ENCODE results near the gene RANBP3.
"Not testable (repeated sequence)": the region's sequence is repeated elsewhere in the genome, so short reads cannot be mapped to it uniquely, and the experiment has no call there.

Gene RANBP3

DNA sequence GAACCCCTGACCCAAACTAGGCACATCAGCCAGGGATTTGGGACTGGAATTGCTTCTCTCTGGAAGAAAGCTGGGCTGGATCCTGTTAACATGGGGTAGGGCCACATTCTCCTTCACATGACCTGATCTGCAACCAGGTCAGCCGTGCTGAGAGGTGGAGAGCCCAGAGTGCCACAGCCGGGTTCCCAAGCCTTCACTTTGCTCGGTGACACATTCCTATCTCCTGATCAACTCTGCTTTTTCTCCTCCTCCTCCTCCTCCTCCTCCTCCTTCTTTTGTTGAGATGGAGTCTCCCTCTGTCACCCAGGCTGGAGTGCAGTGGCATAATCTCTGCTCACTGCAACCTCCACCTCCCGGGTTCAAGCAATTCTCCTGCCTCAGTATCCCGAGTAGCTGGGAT lies 7.9 kb upstream of the RANBP3 start:
- not testable (repeated sequence) for DNase-seq

DNA sequence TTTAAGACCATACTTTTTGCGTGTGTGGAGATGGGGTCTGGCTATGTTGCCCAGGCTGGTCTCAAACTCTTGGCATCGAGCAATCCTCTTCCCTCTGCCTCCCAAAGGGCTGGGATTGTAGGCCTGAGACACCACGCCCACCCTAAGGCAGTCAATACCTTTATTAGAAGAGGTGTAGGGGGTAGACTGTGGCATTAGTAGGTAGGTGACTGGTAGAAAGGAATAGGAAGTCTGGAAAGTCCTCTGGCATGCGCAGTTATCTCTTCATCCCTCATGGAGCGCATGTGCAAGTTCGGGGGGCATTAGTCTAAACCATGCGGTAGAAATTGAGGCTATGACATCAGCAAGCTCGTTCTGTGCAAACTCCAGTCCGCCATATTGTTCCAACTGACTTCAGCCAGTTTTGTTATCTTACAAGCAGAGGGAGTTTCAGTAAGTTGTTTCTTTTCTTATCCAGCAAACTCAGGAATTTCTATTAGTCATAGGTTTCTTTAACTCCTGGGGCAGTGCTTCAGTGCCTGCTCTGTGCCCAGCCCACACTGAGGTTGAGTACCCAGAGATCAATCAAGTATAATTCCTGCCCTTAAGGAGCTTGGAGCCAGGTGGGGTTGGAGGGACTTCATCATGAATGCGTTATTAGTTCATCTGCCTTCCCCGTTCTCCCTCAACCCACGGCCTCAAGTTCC lies 7.3 kb upstream of the RANBP3 start:
- no peak for DNase-seq

DNA sequence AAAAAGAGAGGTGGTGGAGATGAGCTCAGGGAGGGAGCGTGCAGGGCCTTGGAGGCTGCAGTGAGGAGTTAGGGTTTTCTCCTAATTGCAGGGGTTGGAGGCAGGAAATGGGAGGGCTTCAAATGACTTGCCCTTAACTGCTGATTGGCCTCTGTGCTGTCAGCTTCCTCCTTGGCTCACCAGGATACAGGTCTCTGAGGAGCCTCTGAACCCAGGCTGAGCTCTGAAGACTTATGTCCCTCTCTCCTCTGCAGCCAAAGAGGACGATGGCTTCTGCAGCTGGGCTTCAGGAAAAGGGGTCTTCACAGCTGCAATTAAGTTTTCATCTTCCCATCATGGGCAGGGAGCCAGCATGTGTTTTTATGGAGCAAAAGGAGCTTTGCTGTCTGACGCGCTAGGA lies 6.7 kb upstream of the RANBP3 start:
- DNase-seq, result no peak

DNA sequence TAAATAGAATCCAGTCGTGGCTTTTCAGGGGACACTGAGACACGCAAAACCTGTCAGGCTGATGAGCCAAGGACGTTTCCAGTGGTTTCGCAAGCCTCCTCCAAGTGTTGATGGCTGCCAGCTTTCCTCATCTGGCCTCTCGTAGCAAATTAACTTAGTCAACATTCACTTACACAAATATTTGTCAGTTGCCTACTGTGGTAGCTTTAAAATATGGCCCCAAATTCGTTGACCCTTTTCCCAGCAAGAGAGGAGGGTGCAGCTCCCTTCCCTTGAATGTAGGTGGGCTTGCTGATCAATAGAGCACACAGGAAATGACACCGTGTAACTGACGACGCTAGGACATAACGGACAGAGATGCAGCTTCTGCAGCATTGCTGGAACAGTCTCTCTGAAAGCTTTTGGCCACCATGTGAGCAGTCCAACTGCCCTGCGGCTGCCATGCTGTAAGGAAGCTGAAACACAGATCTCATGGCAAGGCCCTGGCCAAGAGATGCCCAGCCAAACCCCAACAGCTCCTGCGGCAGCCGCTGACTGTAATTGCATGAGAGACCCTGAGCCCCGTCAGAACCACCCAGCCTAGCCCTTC lies 5.5 kb upstream of the RANBP3 start:
- no peak for DNase-seq

DNA sequence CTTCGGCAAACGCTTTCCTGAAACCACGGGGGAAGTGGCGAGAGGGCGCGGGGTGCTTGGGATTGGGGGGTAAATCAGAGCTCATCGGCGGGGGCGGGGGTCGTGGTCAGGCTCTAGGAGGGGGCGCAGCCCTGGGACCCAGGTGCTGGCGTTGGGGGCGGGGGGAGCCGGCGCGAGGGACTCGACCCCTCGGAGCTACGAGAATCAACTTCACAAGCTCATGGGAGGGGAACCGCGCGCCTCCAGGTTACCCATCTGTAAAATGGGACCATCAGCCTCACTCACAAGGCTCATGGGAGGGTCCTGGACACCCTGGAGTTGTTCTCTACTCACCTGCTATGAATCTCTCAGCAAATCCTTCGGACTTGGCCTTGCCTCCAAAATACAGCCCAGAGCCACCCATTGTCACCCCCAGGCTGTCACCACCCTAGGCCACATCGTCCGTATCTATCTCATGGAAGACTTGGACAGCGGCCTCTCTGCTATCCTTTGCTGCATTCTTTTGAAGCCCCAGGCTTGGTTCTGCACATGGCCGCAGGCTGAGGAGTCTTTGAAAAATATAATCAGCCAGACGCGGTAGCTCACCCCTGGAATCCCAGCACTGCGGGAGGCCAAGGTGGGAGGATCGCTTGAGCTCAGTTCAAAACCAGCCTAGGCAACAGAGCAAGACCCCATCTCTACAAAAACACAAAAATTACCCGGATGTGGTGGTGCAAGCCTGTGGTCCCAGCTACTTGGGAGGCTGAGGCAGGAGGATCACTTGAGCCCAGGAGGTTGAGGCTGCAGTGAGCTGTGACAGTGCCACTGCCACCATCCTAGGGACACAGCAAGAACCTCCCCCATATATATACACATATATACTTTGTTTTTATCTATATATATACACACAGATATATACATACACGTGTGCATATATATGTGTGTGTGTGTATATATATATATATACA lies 939 bp upstream of the RANBP3 start:
- DNase-seq, result no peak

DNA sequence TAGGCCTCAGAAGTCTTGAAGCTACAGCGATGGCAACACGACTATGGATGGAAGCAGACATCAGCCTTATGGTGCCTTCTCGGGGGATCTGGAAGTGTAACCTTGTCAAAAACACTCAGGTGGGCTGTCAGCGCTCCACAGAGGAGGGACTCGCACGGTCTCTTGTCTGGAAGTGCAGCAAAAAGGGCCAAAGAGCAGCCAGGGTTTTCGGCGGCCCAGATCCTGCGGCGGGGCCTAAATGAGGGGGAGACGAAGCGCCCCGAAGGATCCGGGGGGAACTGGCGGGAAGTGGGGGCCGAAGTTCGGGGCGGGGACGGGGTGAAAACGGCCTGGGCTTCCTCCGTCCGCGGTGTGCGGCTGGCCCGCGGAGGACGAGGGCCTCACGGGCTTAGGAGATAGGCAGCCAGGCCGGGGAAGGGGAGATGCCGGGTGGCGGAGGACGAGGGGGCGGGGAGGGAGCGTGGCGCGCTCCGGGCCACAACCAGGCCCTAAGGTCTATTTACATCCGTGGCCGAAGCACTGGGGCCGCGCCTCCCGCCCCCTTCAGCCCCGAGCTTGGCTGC lies 637 bp downstream of the RANBP3 start:
- no peak for DNase-seq

DNA sequence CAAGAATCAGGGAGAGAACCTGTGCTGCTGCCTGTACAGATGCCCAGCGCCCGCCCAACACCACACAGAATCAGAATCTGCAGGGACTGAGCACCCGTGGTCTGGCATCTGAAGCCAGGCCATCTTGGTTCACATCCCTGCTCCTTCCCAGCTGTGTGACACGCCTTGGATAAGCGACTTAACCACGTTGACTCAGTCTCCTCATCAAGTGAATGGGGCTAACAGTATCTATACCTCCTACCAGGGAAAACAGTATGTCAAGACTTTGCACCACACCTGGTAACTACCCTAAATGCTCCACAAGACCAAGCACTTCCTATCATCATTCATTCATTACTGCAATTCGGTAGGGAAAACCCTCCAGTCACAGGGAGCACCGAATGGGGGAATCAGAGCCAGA lies 1.2 kb downstream of the RANBP3 start:
- DNase-seq, result no peak

DNA sequence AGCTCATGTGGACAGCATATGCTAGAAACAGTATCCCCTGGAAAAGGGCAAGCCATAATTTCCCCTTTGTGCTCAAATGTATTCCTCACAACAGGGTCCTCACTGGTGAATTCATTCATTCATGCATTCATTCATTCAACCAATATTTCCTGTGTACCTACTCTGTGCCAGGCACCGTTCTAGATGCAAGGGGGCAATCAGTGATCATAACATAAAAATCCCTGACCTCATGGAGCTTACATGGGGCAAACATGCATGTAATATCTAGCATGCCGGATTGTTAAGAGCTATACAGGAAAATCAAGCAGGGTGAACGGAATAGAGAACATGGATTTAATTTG lies 2.6 kb downstream of the RANBP3 start:
- DNase-seq, result no peak

DNA sequence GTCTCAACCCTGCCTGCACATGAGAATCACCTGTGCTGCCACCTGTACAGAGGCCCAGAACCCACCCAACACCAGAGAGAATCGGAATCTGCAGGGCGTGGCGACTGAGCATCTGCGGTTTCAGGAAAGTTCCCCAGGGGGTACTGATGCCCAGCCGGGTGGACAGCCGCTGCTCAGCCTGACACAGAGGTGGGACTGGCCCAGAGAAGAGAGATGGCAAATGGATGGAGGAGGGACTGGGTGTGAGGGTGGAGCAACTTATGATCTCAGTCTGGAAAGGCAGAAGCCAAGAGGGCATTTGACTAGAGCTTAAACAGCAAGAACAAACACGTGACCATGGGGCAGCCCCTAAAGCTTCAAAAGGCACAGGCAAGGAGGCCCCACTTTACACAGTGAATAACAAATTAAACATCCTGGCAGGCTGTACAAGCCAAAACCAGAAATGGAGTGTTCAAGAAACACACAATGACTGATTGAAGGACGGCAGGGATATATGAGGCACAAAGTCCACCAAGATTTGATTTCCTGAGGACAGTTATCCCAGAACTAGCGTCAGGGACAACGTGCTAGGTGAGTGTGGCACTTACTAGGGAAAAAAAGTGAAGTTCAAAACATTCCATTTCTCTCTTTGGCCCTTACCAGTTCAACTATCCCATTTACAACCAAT lies 3.1 kb downstream of the RANBP3 start:
- no peak for DNase-seq

DNA sequence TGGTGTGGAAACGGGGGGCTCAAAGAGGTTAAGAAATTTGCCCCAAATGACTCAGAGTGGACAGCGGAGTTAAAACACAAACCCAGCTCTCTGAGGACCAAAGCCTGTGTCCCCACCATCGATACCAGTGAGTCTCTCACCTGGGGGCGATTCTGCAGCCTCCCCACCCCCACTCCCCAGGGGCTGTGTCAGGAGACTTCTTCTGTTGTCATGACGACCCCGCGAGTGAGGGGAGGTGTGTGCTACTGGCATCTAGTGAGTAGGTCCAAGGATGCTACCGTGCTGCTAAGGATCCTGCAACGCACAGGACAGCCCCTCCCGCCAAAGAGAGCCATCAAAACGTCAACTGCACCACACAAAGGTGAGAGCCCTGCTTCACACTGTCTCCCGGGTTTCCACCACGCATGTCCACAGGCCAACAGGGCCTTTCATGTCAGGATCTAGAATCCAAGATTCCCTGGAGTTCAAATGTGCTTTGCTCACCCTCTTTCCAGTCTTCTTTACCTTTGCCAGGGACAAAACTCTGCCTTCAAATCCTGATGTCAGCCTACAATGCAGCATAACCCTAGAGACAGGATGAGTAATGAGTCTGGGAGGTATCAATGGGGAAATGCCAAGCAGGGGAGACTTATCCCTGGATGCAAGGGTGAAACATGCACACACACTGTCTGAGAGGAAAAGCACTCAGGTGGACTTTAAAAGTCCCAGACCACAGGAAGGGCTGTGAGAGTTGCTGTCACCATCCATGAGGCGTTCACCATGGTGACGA lies 3.9 kb downstream of the RANBP3 start:
- no peak for DNase-seq

DNA sequence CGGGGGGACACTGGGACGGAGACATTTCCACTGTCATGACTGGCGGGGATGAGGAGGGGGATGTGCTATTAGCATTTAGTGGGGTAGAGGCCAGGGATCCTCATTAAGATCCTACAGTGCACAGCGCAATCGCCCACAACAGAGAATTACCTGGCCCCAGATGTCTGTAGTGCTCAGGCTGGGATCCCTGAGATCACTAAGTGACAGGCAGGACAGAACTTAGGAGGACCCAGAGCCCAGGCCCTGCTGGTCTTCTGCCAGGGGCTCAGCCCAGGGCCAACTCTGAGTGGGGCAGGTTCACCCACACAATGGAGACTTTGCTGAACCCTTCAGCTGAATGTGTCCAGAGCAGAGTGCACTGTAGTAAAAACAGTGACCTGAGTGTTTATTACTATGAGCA lies 4.6 kb downstream of the RANBP3 start:
- no peak for DNase-seq

DNA sequence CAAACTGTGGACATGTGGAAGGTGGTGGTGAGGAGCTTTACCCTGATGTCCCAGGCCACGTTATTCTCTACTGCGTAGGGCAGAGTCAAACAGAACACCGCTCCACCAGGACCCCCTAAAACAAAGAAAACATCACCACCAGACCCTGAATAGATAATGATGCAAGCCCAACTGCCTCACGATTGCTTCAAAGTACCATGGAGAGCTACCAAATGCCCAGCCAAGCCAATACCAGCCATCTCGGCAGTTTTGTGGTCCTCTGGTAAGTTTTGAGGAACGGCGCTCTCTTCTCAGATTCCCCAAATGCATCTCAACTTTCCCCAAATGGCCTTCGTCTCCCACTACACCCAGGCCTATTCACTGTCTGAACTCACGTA lies 5.6 kb downstream of the RANBP3 start:
- no peak for DNase-seq

DNA sequence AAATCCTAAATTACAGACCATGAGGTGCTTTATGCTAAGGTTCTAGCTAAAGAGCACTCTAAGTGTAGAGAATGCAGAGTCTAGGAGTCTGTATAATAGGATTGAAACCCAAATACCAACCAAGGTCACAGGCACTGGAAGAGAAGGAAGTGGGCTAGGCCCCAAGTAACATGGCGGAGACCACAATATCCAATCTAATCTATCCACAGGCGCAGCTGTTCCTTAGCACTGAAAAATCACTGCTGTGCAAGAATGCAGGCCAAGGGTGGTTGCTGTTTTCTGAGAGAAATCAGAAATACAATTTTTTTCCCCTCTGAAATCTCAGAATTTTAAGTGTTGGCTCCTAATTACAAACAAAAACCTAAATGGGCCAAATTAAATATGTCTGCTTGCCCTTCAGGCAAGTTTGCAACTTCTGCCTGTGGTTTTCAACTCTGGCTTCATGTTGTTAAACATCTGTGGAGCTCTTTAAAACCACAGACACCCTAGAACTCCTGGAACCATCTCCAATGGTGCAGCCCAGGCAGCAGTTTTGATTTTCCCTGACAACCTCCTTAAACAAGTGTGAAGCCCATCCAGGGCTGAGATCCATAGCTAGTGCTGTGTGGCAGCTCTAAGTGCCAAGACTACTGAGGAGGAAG lies 6.1 kb downstream of the RANBP3 start:
- no peak for DNase-seq

DNA sequence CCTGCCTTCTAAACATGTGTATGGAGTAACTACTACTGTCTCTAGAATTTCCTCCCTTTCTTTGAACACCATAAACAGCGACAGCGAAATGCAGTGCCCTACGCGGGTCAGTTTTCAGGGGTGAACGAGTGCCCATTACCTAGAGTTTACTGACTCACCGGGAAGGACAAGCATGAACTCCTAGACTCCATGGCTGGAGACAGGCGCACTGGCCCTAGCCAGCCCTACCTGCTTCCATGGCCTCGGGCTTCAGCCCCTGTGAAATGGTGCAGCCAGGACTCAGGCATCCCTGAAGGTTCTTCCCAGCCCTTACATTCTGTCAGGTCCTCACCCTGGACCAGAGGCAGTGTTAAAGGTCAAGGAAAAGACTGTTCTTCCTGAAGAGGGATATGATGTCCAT lies 8.5 kb downstream of the RANBP3 start:
- DNase-seq, result no peak

DNA sequence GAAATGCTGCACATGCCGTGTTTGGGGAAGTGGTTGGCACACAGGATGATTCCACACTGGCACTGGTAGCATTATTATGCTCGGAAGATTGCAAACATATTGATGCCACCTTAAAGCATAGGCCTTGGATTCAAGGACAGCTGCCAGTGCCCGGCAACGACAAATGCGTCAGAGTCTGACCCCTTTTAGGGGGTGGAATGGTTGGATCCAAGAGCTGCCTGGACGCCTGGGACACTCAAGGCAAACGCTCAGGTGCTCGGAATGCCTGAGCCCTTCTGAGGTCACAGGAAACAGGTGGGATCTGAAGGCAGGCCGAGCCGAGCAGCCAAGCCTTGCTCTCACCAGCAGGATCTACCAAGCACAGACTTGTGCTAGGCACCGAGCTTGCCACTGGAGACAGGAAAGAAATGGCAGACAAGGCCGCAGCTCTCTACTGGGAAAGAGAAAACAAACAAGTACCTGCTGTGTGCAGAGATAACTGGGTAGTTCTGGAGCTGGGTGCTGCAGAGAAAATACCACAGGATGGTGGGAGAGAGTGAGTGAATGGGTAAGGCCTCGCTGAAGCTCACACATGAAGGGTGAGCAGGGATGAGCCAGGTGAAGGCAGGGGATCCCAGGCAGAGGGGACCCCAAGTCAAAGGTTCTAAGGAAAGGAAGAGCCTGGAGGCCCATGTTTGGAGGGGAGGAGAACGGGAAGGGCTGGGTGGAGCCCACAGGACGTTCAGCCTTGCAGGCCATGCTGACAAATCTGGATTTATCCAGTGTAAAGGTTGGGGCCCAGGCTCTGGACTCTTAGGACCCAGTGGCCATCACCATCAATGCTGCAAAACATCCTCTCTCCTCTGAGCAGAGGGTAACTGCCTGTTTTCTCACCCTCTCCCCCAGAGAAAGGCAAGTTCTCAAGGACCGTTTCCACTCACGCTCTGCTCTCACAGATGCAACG lies 9.2 kb downstream of the RANBP3 start:
- peak; percentile 36 for DNase-seq

DNA sequence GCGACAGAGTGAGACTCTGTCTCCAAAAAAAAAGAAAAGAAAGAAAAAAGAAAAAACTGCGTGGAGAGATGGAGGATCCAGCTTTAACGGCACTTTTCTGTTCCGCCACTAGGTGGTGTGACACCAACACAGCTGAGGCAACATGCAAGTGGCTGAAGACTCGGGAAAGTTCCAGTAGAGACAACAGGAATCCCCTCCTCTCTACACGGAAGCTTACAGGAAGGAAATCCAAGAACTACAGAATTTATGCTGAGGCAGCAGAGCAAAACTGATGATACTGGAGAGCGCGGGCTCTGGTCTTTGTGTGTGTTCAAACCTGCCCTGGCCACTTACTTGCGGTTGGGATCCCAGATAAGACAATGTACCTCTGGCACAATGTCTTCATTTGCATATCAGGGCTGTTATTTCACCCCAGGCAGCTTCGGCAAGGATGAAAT lies 9.9 kb downstream of the RANBP3 start:
- DNase-seq, result peak; percentile 70

DNA sequence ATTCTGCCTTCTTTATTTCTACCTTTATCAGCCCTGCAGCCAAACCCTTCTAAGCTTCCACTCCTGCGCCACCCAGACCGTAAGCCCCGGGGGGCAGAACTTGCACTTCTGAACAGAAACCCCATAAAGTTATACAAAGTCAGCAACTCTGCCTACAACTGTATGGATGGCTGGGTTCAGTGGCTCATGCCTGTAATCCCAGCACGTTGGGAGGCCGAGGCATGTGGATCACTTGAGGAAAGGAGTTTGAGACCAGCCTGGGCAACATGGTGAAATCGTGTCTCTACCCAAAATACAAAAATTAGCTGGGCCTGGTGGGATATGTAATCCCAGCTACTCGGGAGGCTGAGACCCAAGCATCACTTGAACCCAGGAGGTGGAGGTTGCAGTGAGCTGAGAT lies 10.4 kb downstream of the RANBP3 start:
- DNase-seq, result no peak

DNA sequence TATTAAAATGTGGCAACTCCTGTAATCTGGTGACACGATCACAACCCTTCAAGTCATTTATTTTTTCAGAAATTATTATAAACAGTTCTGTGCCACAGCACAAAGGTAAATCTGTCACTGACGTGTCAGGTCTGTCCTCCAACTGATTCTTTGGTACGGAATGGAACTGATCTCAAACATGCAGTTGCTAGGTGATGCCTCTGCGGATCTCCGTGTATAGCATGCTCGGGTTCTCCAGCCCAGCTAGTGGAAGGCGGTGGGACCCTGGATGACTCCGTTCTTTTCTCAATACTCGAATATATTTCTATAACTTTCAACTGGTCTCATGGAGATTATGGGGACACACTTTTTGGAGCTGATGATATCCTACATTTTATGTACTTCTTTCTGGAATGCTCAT lies 11.0 kb downstream of the RANBP3 start:
- DNase-seq, result no peak

DNA sequence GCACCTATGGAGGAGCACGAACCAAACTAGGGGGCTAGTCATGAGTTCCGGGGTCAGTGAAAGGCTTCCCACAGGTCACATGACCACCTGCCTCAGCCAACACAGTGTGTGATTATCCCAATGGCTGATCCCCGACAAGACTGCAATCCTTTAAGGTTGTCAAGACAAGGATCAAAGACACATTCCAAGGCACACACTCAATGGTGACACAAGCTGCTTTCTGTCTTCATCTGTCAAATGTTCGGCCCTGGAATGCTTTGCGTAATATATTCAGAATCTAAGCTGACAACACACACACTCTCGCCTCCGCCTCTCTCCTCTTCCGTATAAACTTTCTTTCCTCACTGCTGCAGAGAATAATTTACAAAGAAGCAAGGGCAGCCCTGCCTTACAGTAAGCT lies 11.7 kb downstream of the RANBP3 start:
- DNase-seq, result no peak

DNA sequence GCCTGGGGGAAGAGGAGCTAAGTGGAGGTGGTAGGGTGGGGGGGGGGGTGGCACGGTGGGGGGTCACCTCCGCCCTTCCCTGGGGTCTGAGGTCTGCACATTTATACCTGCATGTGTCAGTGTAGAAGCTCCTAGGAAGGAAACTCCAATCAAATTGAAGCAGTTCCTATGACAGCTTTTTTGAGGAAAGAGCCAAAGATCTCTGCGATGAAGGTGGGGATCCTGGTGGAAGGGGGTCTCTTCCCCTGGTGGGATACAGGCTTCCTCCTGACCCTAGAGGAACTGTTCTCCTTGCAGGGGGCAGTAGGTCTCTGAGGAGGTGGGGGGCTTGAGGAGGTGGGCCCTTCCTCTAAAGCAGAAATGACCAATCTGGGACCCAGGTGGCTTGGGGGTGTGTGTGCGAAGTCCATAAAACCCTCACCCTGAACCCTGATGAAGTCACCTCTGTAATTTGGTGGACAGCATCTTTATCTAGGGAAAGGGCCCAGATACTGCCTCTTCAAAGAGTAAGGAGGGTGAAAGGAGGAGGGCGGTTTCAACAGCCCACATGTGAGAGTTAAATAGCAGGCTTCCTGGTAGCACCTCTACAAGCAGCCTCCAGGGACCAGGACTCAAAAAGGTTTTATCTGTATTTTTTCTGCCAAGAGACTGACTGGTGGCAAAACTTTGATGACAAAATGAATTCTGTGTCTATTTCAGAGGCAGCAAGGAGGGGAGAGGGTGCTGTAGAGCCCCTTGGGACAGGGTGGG lies 12.9 kb downstream of the RANBP3 start:
- peak; percentile 27 for DNase-seq

Data from DMS153 (cell line).